Fibroblast of lung (primary cell): Measurements from ENCODE around the gene NEO1. TPM values are rescaled to one million over a fixed set of nuclear protein-coding genes. Genes with fewer than 3 reads are reported as not detected.

Source experiments
- DNase-seq, 2 donors: peaks; one replicate each; pipeline versions ENCODE4 v3.0.0 to v3.0.0-alpha.2; 2010; ENCODE audit warnings: low read depth in 2 of 2
- H2AFZ ChIP-seq: 2 replicates; pipeline ENCODE4 v1.5.1; 2012; ENCODE audit warnings: low read length, control low read depth, inconsistent platforms
- H3K27ac ChIP-seq: 2 replicates; pipeline ENCODE4 v1.5.1; 2011; ENCODE audit warnings: low read length, control low read depth; ENCODE audit not compliant: insufficient read depth
- H3K27me3 ChIP-seq: 2 replicates; pipeline ENCODE4 v1.5.1; 2011; ENCODE audit warnings: mild to moderate bottlenecking, low read length; ENCODE audit not compliant: control insufficient read depth, insufficient read depth
- H3K36me3 ChIP-seq: 2 replicates; pipeline ENCODE4 v1.5.1; 2011; ENCODE audit warnings: low read length; ENCODE audit not compliant: control insufficient read depth, insufficient read depth
- H3K4me1 ChIP-seq: 2 replicates; pipeline ENCODE4 v1.5.1; 2011; ENCODE audit warnings: low read length; ENCODE audit not compliant: control insufficient read depth, insufficient read depth; ENCODE audit errors: extremely low read depth
- H3K4me2 ChIP-seq: 2 replicates; pipeline ENCODE4 v1.5.1; 2011; ENCODE audit warnings: low read length, control low read depth; ENCODE audit not compliant: insufficient read depth; ENCODE audit errors: extremely low read depth
- H3K4me3 ChIP-seq, 4 experiments: fragments of 200-600 bp in 1 of 4; sonication (generic) in 1 of 4; replicated peaks in 1 of 4; 2 replicates each; pipeline ENCODE4 v1.5.1; 2011 to 2016; ENCODE audit warnings: low read length in 4 of 4, low read depth in 3 of 4, mild to moderate bottlenecking in 3 of 4, control low read depth in 2 of 4, inconsistent platforms in 1 of 4, mixed read lengths in 1 of 4; ENCODE audit not compliant: insufficient read depth in 1 of 4; ENCODE audit errors: control extremely low read depth in 1 of 4
- H3K79me2 ChIP-seq: 2 replicates; pipeline ENCODE4 v1.5.1; 2012; ENCODE audit warnings: mild to moderate bottlenecking, low read length, inconsistent platforms; ENCODE audit not compliant: control insufficient read depth, insufficient read depth
- H3K9ac ChIP-seq: 2 replicates; pipeline ENCODE4 v1.5.1; 2011; ENCODE audit warnings: mild to moderate bottlenecking, low read length, control low read depth; ENCODE audit not compliant: insufficient read depth
- H3K9me3 ChIP-seq: 2 replicates; pipeline ENCODE4 v1.5.1; 2012; ENCODE audit warnings: low read depth, low read length; ENCODE audit not compliant: control insufficient read depth, insufficient read depth
- H4K20me1 ChIP-seq: 2 replicates; pipeline ENCODE4 v1.5.1; 2011; ENCODE audit warnings: low read length; ENCODE audit not compliant: control insufficient read depth, insufficient read depth; ENCODE audit errors: extremely low read depth
- CTCF ChIP-seq, 2 donors: IDR thresholded peaks in 1 of 2; conservative IDR thresholded peaks in 1 of 2; 1 replicate in 1 of 2; 2 replicates in 1 of 2; pipeline ENCODE4 v1.5.1; 2011 to 2012; ENCODE audit warnings: low read length in 2 of 2, control low read depth in 1 of 2, inconsistent platforms in 1 of 2, low read depth in 1 of 2, mild to moderate bottlenecking in 1 of 2
- EZH2 ChIP-seq: IDR thresholded peaks from 2 replicates; pipeline ENCODE4 v1.5.1; 2012; ENCODE audit warnings: low read length, control low read depth, mild to moderate bottlenecking; ENCODE audit errors: missing control alignments
- polyA plus RNA-seq, 2 donors: library from polyadenylated mRNA; depleted of rRNA in 1 of 2; stranded (reverse) in 1 of 2; unstranded in 1 of 2; fragments of >200 nt; gene quantifications; 2 replicates each; pipeline ENCODE4 v1.2.1, GENCODE V29; 2011 to 2012; ENCODE audit warnings: missing spikeins in 1 of 2
- total RNA-seq: library from RNA; depleted of rRNA; stranded (reverse); fragments of >200 nt; gene quantifications from 2 replicates; pipeline ENCODE4 v1.2.1, GENCODE V29; 2014

The NEO1 gene
- total and polyA plus RNA-seq, 2 donors (not counting 1 experiment from before 2014, with no cell fraction given): 6.2 to 19.3 TPM

- no peak overlapping the region for H3K4me3 ChIP-seq
- no peak for DNase-seq
- TF ChIP-seq EZH2 (no peak), CTCF (conservative IDR thresholded peaks at IDR 0.05 in 1 of 2, IDR thresholded peaks at IDR 0.05 in 1 of 2; ENCODE audit: low read depth in 1 of 2, low read length in 2 of 2) (no peak)
Measured at GRCh38 chr15:73330206-73331051, 278.2 kb downstream of the NEO1 start.

GRCh38 chr15:73331501-73331900, 279.2 kb downstream of the NEO1 start:
- Histone ChIP-seq H4K20me1 (no peaks in the 10 kb centered on the region), H3K9me3 (no peaks in the 10 kb centered on the region), H2AFZ (no peak overlapping the region), H3K79me2 (no peaks in the 10 kb centered on the region), H3K9ac (no peak overlapping the region), H3K27me3 (no peaks in the 10 kb centered on the region), H3K4me3 (no peak overlapping the region), H3K4me1 (no peaks in the 10 kb centered on the region), H3K4me2 (no peak overlapping the region), H3K36me3 (no peaks in the 10 kb centered on the region), H3K27ac (no peak overlapping the region)
- TF ChIP-seq CTCF (conservative IDR thresholded peaks at IDR 0.05 in 1 of 2, IDR thresholded peaks at IDR 0.05 in 1 of 2; ENCODE audit: low read depth in 1 of 2, low read length in 2 of 2) (no peak), EZH2 (no peak)
- DNase-seq: no peak

More at GRCh38 chr15:73330206-73331051, 278.2 kb downstream of the NEO1 start:
- Histone ChIP-seq H2AFZ (no peak overlapping the region), H3K9ac (no peak overlapping the region), H4K20me1 (no peaks in the 10 kb centered on the region), H3K9me3 (no peaks in the 10 kb centered on the region), H3K36me3 (no peaks in the 10 kb centered on the region), H3K27ac (no peak overlapping the region), H3K27me3 (no peaks in the 10 kb centered on the region), H3K4me2 (no peak overlapping the region), H3K4me1 (no peaks in the 10 kb centered on the region), H3K79me2 (no peaks in the 10 kb centered on the region)

GRCh38 chr15:73331991-73332925, 280.0 kb downstream of the NEO1 start:
- H2AFZ ChIP-seq: no peak overlapping the region
- no peaks in the 10 kb centered on the region for H3K27me3 ChIP-seq
- H3K9ac ChIP-seq: no peak overlapping the region
- no peak for TF ChIP-seq EZH2
- TF ChIP-seq CTCF (conservative IDR thresholded peaks at IDR 0.05 in 1 of 2, IDR thresholded peaks at IDR 0.05 in 1 of 2; ENCODE audit: low read depth in 1 of 2, low read length in 2 of 2): no peak
- H3K9me3 ChIP-seq: no peaks in the 10 kb centered on the region
- no peak overlapping the region for H3K4me3 ChIP-seq
- H4K20me1 ChIP-seq: no peaks in the 10 kb centered on the region
- no peaks in the 10 kb centered on the region for H3K79me2 ChIP-seq
- no peaks in the 10 kb centered on the region for H3K36me3 ChIP-seq
- no peak overlapping the region for H3K4me2 ChIP-seq
- no peak overlapping the region for H3K27ac ChIP-seq
- no peak for DNase-seq
- no peaks in the 10 kb centered on the region for H3K4me1 ChIP-seq
